Activated CD8-positive, alpha-beta T cell treated with anti-CD3 and anti-CD28 coated beads for 36 hours (primary cell): ENCODE measurements around the gene PSMA4. TPM values are rescaled to one million over a fixed set of nuclear protein-coding genes. Genes with fewer than 3 reads are reported as not detected.

Experiments
- ATAC-seq: fragments of 200-7000 bp; cut with Tn5 transposase; one replicate; pipeline ENCODE4 v1.10.0; 2021; ENCODE audit warnings: mild to moderate bottlenecking, moderate library complexity
- CTCF ChIA-PET: fragments of 350-600 bp; sonication (Branson Sonifier 250); formaldehyde crosslinking; loops from one replicate; lab custom pipeline; 2021; ENCODE audit warnings: antibody characterized with exemption; lab: Charles Lee
- POLR2A ChIA-PET: fragments of 350-600 bp; sonication (Branson Sonifier 250); formaldehyde crosslinking; loops from one replicate; lab custom pipeline; 2021; ENCODE audit warnings: antibody characterized with exemption; lab: Charles Lee
- DNase-seq: peaks from one replicate; pipeline ENCODE4 v3.0.0-alpha.2; 2020
- H3K27ac Mint-ChIP-seq: one replicate; pipeline ENCODE4 v1.8.0; 2021; ENCODE audit warnings: mild to moderate bottlenecking, mixed read lengths
- H3K27me3 Mint-ChIP-seq: one replicate; pipeline ENCODE4 v1.8.0; 2021; ENCODE audit warnings: mixed read lengths
- H3K36me3 Mint-ChIP-seq: one replicate; pipeline ENCODE4 v1.8.0; 2021; ENCODE audit warnings: low read depth, mixed read lengths
- H3K4me1 Mint-ChIP-seq: one replicate; pipeline ENCODE4 v1.8.0; 2021; ENCODE audit warnings: low read depth, mixed read lengths
- H3K4me3 Mint-ChIP-seq: one replicate; pipeline ENCODE4 v1.8.0; 2021; ENCODE audit warnings: mild to moderate bottlenecking, moderate library complexity, mixed read lengths
- H3K9me3 Mint-ChIP-seq: one replicate; pipeline ENCODE4 v1.8.0; 2021; ENCODE audit warnings: mixed read lengths
- intact Hi-C: fragments of 100-400 bp; cut with micrococcal nuclease; formaldehyde crosslinking; loops from one replicate; pipeline ENCODE4 v1.10.0; 2022
- total RNA-seq, 2 experiments: library from RNA; stranded (reverse); gene quantifications; one replicate each; pipeline ENCODE4 v1.2.3, GENCODE V29; 2021
- TF ChIP-seq, protein P1 (sequence below): fragments of 200-600 bp; IDR thresholded peaks from one replicate; pipeline ENCODE4 v1.8.0; 2022; ENCODE audit warnings: antibody characterized with exemption, mild to moderate bottlenecking

Gene PSMA4
- total RNA-seq, 2 experiments from 2014 or later, result 256 to 257 TPM

DNA sequence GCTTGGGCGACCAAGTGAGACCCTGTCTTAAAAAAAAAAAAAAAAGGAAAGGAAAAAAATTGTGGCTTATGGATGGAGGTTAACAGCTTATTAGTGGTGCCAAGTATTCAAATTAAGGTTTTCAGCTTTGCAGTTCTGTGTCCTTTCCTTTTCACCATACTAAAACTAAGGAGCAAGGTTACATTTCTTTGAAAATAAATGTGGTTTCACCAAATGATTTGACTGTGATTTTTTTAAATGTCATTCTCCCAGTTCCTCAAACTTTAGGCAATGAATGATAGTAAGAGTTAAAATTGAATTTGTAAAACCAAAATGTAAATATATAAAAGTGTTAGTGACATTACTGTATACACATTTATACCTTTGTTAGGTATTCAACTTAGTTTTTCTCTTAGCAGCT, 34.7 kb downstream of the PSMA4 start:
- Mint-ChIP-seq H3K27ac (no peak overlapping the region), H3K36me3 (no peaks in the 10 kb centered on the region), H3K4me1 (no peaks in the 10 kb centered on the region), H3K4me3 (no peak overlapping the region), H3K27me3 (no peaks in the 10 kb centered on the region), H3K9me3 (no peaks in the 10 kb centered on the region)
- DNase-seq, result no peak
- CTCF ChIA-PET, result no interaction called here
- POLR2A ChIA-PET, result no interaction called here
- TF ChIP-seq, protein P1, sequence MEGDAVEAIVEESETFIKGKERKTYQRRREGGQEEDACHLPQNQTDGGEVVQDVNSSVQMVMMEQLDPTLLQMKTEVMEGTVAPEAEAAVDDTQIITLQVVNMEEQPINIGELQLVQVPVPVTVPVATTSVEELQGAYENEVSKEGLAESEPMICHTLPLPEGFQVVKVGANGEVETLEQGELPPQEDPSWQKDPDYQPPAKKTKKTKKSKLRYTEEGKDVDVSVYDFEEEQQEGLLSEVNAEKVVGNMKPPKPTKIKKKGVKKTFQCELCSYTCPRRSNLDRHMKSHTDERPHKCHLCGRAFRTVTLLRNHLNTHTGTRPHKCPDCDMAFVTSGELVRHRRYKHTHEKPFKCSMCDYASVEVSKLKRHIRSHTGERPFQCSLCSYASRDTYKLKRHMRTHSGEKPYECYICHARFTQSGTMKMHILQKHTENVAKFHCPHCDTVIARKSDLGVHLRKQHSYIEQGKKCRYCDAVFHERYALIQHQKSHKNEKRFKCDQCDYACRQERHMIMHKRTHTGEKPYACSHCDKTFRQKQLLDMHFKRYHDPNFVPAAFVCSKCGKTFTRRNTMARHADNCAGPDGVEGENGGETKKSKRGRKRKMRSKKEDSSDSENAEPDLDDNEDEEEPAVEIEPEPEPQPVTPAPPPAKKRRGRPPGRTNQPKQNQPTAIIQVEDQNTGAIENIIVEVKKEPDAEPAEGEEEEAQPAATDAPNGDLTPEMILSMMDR, result no peak
- intact Hi-C loops, result no loop called here
- no peak for ATAC-seq

DNA sequence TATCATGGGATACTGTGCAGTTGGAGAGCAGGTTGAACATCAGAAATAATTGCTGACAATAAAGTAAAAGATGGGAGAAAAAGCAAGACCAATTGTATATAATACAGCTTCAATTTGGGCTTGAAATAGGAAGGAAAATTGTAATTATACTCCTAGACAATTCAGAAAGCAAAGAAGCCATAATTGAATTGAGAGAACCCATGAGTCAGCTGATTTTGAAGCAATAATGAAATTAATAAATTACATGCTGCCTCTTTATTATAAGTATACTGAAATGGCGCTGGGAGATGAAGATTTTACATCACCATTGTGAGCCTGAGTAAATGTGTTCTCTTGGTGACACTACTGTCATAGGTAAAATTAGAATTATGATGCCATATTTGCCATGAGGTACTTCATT, 57.3 kb downstream of the PSMA4 start:
- Mint-ChIP-seq H3K27me3 (no peaks in the 10 kb centered on the region), H3K4me3 (no peak overlapping the region), H3K9me3 (no peaks in the 10 kb centered on the region), H3K4me1 (no peaks in the 10 kb centered on the region), H3K36me3 (no peaks in the 10 kb centered on the region), H3K27ac (no peak overlapping the region)
- TF ChIP-seq, protein P1, result no peak
- intact Hi-C loops, result no loop called here
- CTCF ChIA-PET, result interaction anchor here (3.1 kb wide), 1 partner anchor 112 kb away, joined by 8 read pairs; no protein-coding TSS in a partner anchor
- ATAC-seq, result no peak
- POLR2A ChIA-PET, result no interaction called here
- DNase-seq, result no peak

DNA sequence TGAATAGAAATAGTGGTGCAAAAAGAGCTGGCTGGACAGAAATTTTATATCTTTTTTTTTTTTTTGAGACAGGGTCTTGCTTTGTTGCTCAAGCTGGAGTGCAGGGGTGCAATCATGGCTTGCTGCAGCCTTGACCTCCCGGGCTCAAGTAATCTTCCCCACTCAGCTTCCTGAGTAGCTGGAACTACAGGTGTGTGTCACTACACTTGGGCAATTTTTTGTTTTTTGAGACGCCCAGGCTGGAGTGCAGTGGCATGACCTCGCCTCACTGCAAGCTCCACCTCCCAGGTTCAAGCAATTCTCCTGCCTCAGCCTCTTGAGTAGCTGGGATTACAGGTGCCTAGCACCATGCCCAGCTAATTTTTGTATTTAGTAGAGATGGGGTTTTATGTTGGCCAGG, 58.1 kb downstream of the PSMA4 start:
- ChIA-PET POLR2A (no interaction called here), CTCF (interaction anchor here (3.1 kb wide), 1 partner anchor 111 kb away, joined by 8 read pairs; no protein-coding TSS in a partner anchor)
- Mint-ChIP-seq H3K36me3 (no peaks in the 10 kb centered on the region), H3K27me3 (peaks cover 2% of the 10 kb centered on the region), H3K4me1 (no peaks in the 10 kb centered on the region), H3K27ac (no peak overlapping the region), H3K4me3 (no peak overlapping the region), H3K9me3 (no peaks in the 10 kb centered on the region)
- TF ChIP-seq, protein P1, result no peak
- ATAC-seq (no peak), DNase-seq (no peak)
- intact Hi-C loops, result no loop called here

DNA sequence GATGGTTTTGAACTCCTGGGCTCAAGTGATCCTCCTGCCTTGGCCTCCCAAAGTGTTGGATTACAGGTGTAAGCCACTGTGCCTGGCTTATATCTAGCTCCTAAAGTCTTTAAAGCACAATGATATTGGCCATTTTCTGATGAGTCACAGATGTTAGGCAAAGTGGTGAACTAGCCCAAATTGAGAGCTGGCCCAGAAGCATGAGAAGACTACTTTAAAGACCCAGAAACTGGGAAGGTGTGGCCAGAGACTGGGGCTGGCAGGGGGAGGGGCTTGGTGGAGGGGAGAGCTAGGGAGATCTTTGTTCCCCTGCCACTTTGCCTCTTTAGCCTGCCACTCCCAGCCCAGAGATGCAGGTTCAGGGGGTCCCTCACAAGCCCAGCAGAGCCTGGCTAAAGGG, 58.9 kb downstream of the PSMA4 start:
- POLR2A ChIA-PET, result no interaction called here
- no peak overlapping the region for H3K27ac Mint-ChIP-seq
- TF ChIP-seq, protein P1, result no peak
- CTCF ChIA-PET, result interaction anchor here (3.1 kb wide), 1 partner anchor 110 kb away, joined by 8 read pairs; no protein-coding TSS in a partner anchor
- intact Hi-C loops, result no loop called here
- no peaks in the 10 kb centered on the region for H3K36me3 Mint-ChIP-seq
- DNase-seq, result no peak
- no peaks in the 10 kb centered on the region for H3K9me3 Mint-ChIP-seq
- peaks cover 5% of the 10 kb centered on the region for H3K27me3 Mint-ChIP-seq
- H3K4me1 Mint-ChIP-seq, result no peaks in the 10 kb centered on the region
- no peak for ATAC-seq
- no peak overlapping the region for H3K4me3 Mint-ChIP-seq

Other genes starting within 250 kb of the PSMA4 start
- 10 to 100 TPM; 63.0 to 64.5 TPM for gene SKIC8, start 240.8 kb upstream of the PSMA4 start, total RNA-seq
- under 1 TPM in 1 of 2 experiments, not detected in 1; 0.36 TPM for gene CRABP1, start 200.1 kb upstream of the PSMA4 start, total RNA-seq
- gene IREB2, start 102.2 kb upstream of the PSMA4 start, total RNA-seq, result 10 to 100 TPM; 68.2 to 78.7 TPM
- 1 to 10 TPM; 1.6 to 2.2 TPM for gene HYKK, start 32.9 kb upstream of the PSMA4 start, total RNA-seq
- 1 to 10 TPM; 2.0 to 2.7 TPM for gene CHRNA5, start 25.1 kb downstream of the PSMA4 start, total RNA-seq
- not detected for gene CHRNA3, start 80.6 kb downstream of the PSMA4 start, total RNA-seq
- not detected for gene CHRNB4, start 100.8 kb downstream of the PSMA4 start, total RNA-seq